ENCODE results near the gene RPS24.
"Not testable (repeated sequence)": the region's sequence is repeated elsewhere in the genome, so short reads cannot be mapped to it uniquely, and the experiment has no call there.

GRCh38 chr10:78075806-78076205, 42.1 kb downstream of the RPS24 start:
- TF ChIP-seq CTCF (IDR thresholded peaks at IDR 0.05; ENCODE audit: low read depth, low read length, poor library complexity, severe bottlenecking); EZH2phosphoT487 (IDR thresholded peaks at IDR 0.05; ENCODE audit: borderline replicate concordance, low read length): not testable (repeated sequence)
